ENCODE results near the gene FAM131A. TPM values are rescaled to one million over a fixed set of nuclear protein-coding genes. Genes with fewer than 3 reads are reported as not detected.
"Not testable (repeated sequence)": the region's sequence is repeated elsewhere in the genome, so short reads cannot be mapped to it uniquely, and the experiment has no call there.

The FAM131A gene
- total and polyA plus RNA-seq, 5 experiments from 2014 or later, result 0.98 to 9.0 (median 1.8) TPM

DNA sequence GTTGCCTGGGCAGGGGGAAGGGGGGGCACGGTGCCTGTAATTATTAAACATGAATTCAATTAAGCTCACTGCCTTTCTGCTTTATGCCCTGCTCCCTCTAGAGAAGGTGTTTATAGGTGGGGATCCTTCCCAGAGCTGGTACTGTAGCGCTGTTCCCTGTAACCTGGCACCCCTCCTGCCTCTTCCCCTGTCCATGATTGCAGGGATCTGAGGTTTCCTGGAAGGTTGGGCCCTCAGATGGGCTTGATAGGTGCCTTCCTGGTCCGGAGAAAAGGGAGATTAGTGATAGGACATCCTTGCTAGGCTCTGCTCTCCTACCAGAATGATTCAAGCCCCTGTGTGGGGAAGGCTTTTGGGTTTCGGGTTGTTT lies 2.1 kb upstream of the FAM131A start:
- no peaks in the 10 kb centered on the region for H3K9me3 Mint-ChIP-seq
- peaks cover 0 to 45% (median 5%) of the 10 kb centered on the region in 3 donors for H3K36me3 Mint-ChIP-seq
- ATAC-seq (peak; percentile 5 to 6), DNase-seq (no peak)
- peak overlapping the region; percentile 83 to 99 (median 97) for H3K27ac Mint-ChIP-seq
- peaks cover 23 to 44% (median 42%) of the 10 kb centered on the region in 4 donors for H3K4me1 Mint-ChIP-seq
- H3K4me3 Mint-ChIP-seq, result peak overlapping the region; percentile 78 to 96 (median 92)
- H3K27me3 Mint-ChIP-seq, result no peaks in the 10 kb centered on the region
- POLR2A ChIA-PET, result no interaction called here

DNA sequence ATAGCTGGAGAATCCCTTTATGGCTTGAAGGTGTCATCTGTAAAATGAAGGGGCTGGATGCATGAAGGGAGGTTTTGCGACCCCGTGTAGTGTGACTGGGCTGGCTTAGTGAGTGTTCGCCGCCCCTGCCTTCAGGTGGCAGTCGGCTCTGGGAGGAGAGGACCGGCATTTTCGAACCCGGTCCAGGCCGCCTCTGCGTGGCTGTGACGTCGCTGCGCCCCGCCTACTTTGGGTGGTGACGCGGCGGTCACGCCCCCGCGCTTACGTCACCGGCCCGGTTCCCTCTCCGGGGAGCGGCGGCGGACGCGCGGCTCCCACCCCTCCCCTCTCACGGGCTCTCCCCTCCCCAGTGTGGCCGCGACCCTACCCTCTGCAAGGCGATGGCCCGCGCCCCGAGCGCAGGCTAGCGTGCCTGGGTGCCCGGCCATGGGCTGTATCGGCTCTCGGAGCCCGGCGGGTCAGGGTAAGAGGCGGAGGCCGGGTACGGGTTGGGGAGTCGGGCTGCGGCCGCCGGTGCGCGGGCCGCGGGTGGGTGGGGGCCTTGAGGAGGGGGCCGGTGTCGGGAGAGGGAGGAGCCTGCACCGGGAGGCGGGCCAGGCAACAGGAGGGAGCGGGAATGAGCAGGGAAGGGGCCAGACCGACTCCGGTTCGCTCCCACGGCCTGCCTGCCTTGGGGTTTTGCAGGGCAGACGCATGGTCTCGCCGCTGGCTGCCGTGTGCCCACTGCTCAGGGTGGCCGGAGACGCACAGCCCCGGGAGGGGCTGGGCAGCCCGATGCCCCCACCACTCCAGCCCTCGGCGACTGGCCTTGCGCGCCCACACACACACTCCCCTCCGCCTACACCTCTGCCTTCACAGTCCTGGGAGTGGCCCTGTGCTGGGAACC lies 1.5 kb upstream of the FAM131A start:
- peak; percentile 75 to 77 for ATAC-seq
- Mint-ChIP-seq H3K4me3 (peak overlapping the region; percentile 80 to 96 (median 92)), H3K36me3 (peaks cover 0 to 40% (median 5%) of the 10 kb centered on the region in 3 donors), H3K27me3 (no peaks in the 10 kb centered on the region), H3K9me3 (no peaks in the 10 kb centered on the region), H3K27ac (peak overlapping the region; percentile 83 to 99 (median 97)), H3K4me1 (peaks cover 23 to 44% (median 42%) of the 10 kb centered on the region in 4 donors)
- DNase-seq, result peak; percentile 78 to 92 (median 90)
- POLR2A ChIA-PET, result no interaction called here

DNA sequence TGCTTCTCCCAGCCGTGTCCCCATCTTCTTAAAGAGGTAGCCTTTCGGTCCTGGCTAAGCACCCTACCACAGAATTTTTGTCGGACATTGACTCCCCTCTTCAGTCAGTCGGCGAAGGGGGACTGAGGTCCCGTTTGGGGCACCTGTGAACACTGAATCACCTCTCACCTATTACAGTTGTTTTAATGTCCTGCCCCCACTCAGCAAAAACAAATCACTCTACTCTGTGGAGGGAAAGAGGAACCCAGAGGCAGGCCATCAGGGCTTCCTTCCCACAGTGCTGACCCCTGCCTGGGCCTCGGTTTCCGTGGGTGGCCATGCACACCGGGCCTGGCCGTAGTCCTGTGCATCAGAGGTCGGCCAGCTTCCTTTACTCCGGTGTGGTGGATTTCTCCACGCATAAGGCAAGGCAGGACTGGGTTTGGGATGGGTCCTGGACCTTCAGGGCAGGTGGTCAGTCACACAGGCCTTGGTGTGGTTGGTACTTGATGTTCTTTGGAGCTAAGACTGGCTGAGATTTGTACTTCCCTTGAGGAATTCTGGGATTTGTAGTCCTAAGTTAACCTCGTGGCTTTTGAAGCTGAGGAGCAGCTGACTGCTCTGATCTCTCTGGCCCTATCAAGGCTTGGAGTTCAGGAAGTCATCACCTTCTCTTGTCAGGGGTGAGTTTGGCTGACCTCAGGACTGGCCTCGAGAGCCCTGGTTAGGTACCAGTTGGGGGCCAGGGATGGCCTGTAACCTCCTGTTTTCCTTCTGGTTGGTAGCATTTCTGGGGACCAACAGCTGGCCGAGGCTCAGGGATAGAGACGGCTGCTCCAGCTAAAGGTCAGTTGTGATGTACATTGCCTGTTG lies 627 bp upstream of the FAM131A start:
- Mint-ChIP-seq H3K4me3 (peak overlapping the region; percentile 80 to 96 (median 92)), H3K4me1 (peaks cover 21 to 44% (median 42%) of the 10 kb centered on the region in 4 donors), H3K36me3 (peaks cover 0 to 32% (median 5%) of the 10 kb centered on the region in 3 donors), H3K27ac (peak overlapping the region; percentile 76 to 99 (median 94)), H3K27me3 (no peaks in the 10 kb centered on the region), H3K9me3 (no peaks in the 10 kb centered on the region)
- POLR2A ChIA-PET, result interaction anchor here (3.0 kb wide), 1 partner anchor 24 kb away, joined by 15 read pairs; the partner anchor contains the start of genes CLCN2 and POLR2H
- DNase-seq, result no peak
- no peak for ATAC-seq

DNA sequence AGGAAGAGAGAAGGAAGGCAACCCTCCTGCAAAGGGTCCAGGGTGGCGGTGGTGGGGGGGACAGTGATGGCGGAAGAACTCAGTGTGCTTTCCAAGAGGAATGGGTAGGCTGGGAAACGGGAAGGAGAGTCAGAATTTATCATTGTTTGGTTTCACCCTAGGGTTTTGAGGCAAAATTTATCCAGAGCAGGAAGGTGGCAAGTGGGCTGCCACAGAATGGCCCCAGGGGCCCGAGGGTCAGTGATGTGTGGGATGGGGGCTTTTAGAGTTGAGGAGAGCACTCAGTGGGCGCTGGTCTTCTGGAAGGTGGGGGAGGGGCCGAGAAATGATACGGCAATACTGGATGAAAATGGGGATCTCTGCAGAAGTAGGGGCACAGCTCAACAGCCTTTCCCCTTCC lies 581 bp downstream of the FAM131A start:
- DNase-seq (no peak), ATAC-seq (no peak)
- peaks cover 19 to 44% (median 40%) of the 10 kb centered on the region in 4 donors for H3K4me1 Mint-ChIP-seq
- H3K4me3 Mint-ChIP-seq, result peak overlapping the region; percentile 16 to 92 (median 60)
- no peaks in the 10 kb centered on the region for H3K27me3 Mint-ChIP-seq
- no peaks in the 10 kb centered on the region for H3K9me3 Mint-ChIP-seq
- POLR2A ChIA-PET, result interaction anchor here (0.6 to 3.0 kb wide), 2 partner anchors 23 to 37 kb away, joined by 3 to 15 read pairs; partner anchors contain the start of genes CLCN2 and POLR2H
- H3K27ac Mint-ChIP-seq, result peak overlapping the region in 5 of 10 donors; percentile 56 to 98 (median 95)
- H3K36me3 Mint-ChIP-seq, result peaks cover 0 to 25% (median 3%) of the 10 kb centered on the region in 3 donors

DNA sequence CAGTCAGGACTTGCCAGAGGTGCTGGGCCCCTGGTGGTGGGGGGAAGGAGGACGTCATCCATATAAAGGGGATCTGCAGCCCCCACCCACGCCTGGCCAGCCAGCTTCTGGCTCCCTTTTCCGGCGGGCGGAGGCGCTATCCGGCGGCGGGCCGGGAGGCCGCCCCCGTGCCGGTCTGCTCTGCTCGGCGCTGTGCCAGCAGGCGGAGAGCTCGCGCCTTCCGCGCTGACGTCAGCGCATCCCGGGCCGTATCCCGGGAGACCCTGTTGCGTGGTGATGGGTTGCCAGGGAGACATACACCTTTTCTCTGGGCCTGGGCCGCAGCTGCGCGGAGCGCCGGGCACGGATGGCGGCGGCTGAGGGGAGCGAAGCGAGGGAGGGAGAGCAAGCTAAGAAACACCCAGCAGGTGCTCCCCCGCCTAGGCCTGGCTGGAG lies 1.1 kb downstream of the FAM131A start:
- H3K9me3 Mint-ChIP-seq, result no peaks in the 10 kb centered on the region
- POLR2A ChIA-PET, result interaction anchor here (0.6 to 3.0 kb wide), 2 partner anchors 23 to 38 kb away, joined by 3 to 15 read pairs; partner anchors contain the start of genes CLCN2 and POLR2H
- no peaks in the 10 kb centered on the region for H3K27me3 Mint-ChIP-seq
- H3K27ac Mint-ChIP-seq, result peak overlapping the region in 3 of 10 donors; percentile 24 to 98 (median 97)
- H3K36me3 Mint-ChIP-seq, result peaks cover 0 to 22% (median 3%) of the 10 kb centered on the region in 3 donors
- peak overlapping the region in 4 of 10 donors; percentile 15 to 36 (median 30) for H3K4me3 Mint-ChIP-seq
- ATAC-seq, result no peak
- DNase-seq, result peak in 2 of 10 donors; percentile 13 to 27
- peaks cover 19 to 43% (median 39%) of the 10 kb centered on the region in 4 donors for H3K4me1 Mint-ChIP-seq

DNA sequence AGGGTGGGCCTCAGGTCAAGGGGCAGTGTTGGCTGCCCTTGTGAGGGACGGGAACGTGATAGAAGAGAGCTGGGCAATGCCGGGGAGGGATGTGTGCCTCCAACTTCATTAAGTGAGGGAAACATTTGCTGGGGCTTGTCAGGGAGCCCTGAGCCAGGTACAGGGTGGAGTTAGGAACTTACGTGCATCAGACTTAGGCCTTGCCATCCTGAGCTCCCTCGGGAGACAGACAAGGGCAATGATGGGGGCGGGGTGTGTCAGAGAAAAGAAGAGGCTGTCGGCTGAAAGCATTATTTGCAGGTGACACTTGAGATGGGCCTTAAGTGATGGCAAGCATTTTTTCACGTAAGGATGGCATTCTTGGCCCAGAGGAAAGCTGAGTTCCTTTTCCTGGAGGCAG lies 1.6 kb downstream of the FAM131A start:
- DNase-seq (no peak), ATAC-seq (no peak)
- POLR2A ChIA-PET, result interaction anchor here (3.0 kb wide), 1 partner anchor 22 kb away, joined by 15 read pairs; the partner anchor contains the start of genes CLCN2 and POLR2H
- Mint-ChIP-seq H3K4me3 (peak overlapping the region in 2 of 10 donors; percentile 15 to 33), H3K9me3 (no peaks in the 10 kb centered on the region), H3K36me3 (peaks cover 0 to 17% (median 3%) of the 10 kb centered on the region in 3 donors), H3K4me1 (peaks cover 16 to 38% (median 35%) of the 10 kb centered on the region in 4 donors), H3K27me3 (no peaks in the 10 kb centered on the region), H3K27ac (peak overlapping the region in 1 of 10 donors; percentile 32)

DNA sequence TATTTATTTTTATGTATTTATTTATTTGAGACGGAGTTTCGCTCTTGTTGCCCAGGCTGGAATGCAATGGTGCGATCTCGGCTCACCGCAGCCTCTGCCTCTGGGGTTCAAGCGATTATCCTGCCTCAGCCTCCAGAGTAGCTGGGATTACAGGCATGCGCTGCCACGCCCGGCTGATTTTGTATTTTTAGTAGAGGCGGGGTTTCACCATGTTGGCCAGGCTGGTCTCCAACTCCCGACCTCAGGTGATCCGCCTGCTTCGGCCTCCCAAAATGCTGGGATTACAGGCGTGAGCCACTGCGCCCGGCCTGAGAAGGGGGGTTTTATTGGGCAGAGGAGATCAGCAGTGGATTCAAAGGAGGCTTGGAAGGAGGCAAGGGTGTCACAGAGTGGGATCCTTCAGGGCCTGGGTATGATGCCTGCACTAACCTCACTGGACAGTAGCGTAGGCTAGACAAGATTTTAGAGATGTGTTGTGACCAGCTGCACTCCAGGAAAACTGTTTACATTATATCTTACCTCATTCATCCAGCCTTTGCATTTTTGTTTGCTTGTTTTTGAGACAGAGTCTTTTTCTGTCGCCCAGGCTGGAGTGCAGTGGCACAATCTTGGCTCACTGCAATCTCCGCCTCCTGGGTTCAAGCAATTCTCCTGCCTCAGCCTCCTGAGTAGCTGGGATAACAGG lies 2.2 kb downstream of the FAM131A start:
- Mint-ChIP-seq H3K36me3 (peaks cover 0 to 12% (median 3%) of the 10 kb centered on the region in 3 donors), H3K4me1 (peaks cover 15 to 32% (median 31%) of the 10 kb centered on the region in 4 donors)
- H3K27ac Mint-ChIP-seq, DNase-seq, ATAC-seq, H3K27me3 Mint-ChIP-seq, H3K4me3 Mint-ChIP-seq, H3K9me3 Mint-ChIP-seq: not testable (repeated sequence)
- POLR2A ChIA-PET, result interaction anchor here (3.0 kb wide), 1 partner anchor 21 kb away, joined by 15 read pairs; the partner anchor contains the start of genes CLCN2 and POLR2H

DNA sequence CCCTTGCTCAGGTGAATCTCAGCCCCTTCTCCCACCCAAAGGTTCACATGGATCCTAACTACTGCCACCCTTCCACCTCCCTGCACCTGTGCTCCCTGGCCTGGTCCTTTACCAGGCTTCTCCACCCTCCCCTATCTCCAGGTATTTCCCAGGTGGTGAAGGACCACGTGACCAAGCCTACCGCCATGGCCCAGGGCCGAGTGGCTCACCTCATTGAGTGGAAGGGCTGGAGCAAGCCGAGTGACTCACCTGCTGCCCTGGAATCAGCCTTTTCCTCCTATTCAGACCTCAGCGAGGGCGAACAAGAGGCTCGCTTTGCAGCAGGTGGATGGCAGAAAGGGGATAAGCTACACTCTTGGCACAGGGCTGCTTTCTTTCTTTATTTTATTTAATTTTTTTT lies 4.5 kb downstream of the FAM131A start:
- Mint-ChIP-seq H3K4me3 (peak overlapping the region in 1 of 10 donors; percentile 45), H3K36me3 (peaks cover 0 to 8% (median 3%) of the 10 kb centered on the region in 3 donors), H3K27me3 (no peaks in the 10 kb centered on the region), H3K27ac (no peak overlapping the region), H3K9me3 (no peaks in the 10 kb centered on the region), H3K4me1 (peaks cover 13 to 19% (median 17%) of the 10 kb centered on the region in 4 donors)
- no peak for DNase-seq
- POLR2A ChIA-PET, result no interaction called here
- no peak for ATAC-seq

DNA sequence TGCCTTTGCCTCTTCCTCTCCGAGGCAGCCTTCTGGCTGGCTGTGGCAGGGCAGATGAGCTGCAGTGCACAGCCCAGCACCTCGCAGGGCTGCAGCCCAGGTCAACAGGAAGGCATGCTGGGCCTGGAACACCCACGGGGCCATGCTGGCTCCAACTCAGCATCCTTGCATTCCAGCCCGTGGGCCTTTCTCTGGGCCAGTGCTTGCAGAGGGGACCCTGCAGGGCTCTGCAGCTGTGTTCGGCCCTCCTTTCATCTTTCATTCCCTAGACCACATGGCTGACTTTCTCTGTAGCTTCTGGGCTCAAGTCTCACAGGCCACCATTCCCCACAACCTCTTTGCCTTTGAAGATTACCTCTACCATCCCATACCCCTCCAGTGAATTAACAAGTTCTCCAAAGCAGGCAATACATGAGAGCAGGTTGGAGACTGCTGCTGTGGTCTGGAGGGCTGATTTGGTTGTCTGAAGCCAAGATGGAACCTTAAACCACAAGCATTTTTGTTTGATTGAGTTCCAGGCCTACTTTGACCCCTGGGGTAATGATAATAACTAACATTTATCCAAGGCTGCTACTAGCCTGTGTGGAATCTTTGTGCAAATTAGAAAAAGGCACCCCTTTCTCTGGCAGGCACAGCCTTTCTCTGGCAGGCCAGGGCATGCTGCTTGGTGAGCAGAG lies 5.9 kb downstream of the FAM131A start:
- H3K27ac Mint-ChIP-seq, result no peak overlapping the region
- POLR2A ChIA-PET, result no interaction called here
- H3K4me1 Mint-ChIP-seq, result peaks cover 0 to 8% (median 4%) of the 10 kb centered on the region in 4 donors
- no peak for DNase-seq
- ATAC-seq, result no peak
- peaks cover 0 to 8% (median 3%) of the 10 kb centered on the region in 3 donors for H3K36me3 Mint-ChIP-seq
- H3K4me3 Mint-ChIP-seq, result no peak overlapping the region
- H3K9me3 Mint-ChIP-seq, result no peaks in the 10 kb centered on the region
- H3K27me3 Mint-ChIP-seq, result no peaks in the 10 kb centered on the region

DNA sequence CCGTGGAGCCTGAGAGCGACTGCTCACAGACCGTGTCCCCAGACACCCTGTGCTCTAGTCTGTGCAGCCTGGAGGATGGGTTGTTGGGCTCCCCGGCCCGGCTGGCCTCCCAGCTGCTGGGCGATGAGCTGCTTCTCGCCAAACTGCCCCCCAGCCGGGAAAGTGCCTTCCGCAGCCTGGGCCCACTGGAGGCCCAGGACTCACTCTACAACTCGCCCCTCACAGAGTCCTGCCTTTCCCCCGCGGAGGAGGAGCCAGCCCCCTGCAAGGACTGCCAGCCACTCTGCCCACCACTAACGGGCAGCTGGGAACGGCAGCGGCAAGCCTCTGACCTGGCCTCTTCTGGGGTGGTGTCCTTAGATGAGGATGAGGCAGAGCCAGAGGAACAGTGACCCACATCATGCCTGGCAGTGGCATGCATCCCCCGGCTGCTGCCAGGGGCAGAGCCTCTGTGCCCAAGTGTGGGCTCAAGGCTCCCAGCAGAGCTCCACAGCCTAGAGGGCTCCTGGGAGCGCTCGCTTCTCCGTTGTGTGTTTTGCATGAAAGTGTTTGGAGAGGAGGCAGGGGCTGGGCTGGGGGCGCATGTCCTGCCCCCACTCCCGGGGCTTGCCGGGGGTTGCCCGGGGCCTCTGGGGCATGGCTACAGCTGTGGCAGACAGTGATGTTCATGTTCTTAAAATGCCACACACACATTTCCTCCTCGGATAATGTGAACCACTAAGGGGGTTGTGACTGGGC lies 7.3 kb downstream of the FAM131A start:
- no peak for ATAC-seq
- peaks cover 0 to 6% (median 0%) of the 10 kb centered on the region in 4 donors for H3K4me1 Mint-ChIP-seq
- H3K27me3 Mint-ChIP-seq, result no peaks in the 10 kb centered on the region
- H3K9me3 Mint-ChIP-seq, result no peaks in the 10 kb centered on the region
- no peak overlapping the region for H3K27ac Mint-ChIP-seq
- no peak overlapping the region for H3K4me3 Mint-ChIP-seq
- peaks cover 0 to 8% (median 3%) of the 10 kb centered on the region in 3 donors for H3K36me3 Mint-ChIP-seq
- POLR2A ChIA-PET, result no interaction called here
- no peak for DNase-seq

Data from naive thymus-derived CD8-positive, alpha-beta T cell (primary cell).